ENCODE measurements around the gene KRTAP4-7.

- TF ChIP-seq POLR2A (IDR thresholded peaks at IDR 0.05): no peak
- TF ChIP-seq, protein P1, sequence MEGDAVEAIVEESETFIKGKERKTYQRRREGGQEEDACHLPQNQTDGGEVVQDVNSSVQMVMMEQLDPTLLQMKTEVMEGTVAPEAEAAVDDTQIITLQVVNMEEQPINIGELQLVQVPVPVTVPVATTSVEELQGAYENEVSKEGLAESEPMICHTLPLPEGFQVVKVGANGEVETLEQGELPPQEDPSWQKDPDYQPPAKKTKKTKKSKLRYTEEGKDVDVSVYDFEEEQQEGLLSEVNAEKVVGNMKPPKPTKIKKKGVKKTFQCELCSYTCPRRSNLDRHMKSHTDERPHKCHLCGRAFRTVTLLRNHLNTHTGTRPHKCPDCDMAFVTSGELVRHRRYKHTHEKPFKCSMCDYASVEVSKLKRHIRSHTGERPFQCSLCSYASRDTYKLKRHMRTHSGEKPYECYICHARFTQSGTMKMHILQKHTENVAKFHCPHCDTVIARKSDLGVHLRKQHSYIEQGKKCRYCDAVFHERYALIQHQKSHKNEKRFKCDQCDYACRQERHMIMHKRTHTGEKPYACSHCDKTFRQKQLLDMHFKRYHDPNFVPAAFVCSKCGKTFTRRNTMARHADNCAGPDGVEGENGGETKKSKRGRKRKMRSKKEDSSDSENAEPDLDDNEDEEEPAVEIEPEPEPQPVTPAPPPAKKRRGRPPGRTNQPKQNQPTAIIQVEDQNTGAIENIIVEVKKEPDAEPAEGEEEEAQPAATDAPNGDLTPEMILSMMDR (IDR thresholded peaks at IDR 0.05): no peak
Measured at GRCh38 chr17:41057547-41057946, 26.4 kb upstream of the KRTAP4-7 start.

All from lower leg skin (tissue), 3 donors.